ENCODE data around the gene DDX43. TPM values are rescaled to one million over a fixed set of nuclear protein-coding genes. Genes with fewer than 3 reads are reported as not detected.

DDX43 gene
- total RNA-seq, 1 experiment from 2014 or later = not detected

DNA sequence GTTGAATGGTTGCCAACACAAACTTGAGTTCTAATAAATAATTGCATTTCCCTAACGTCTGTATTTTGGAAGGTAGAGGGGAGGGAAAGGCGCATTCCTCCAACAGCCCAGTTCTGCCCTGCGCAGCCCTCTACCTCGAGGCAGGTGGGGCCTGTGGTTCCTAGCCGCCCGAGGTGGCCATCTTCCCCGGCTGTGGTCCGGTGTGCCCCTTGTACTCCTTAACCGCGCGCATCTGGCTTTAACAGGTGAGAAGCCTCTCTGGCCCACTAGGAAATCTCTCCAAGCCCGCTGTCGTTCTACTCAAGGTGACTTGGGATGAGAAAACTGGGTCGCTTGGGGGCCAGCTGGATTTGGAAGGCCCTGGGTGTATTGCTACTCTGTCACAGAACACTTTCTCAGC, 30.5 kb upstream of the DDX43 start (continued):
- TF ChIP-seq, protein P1, sequence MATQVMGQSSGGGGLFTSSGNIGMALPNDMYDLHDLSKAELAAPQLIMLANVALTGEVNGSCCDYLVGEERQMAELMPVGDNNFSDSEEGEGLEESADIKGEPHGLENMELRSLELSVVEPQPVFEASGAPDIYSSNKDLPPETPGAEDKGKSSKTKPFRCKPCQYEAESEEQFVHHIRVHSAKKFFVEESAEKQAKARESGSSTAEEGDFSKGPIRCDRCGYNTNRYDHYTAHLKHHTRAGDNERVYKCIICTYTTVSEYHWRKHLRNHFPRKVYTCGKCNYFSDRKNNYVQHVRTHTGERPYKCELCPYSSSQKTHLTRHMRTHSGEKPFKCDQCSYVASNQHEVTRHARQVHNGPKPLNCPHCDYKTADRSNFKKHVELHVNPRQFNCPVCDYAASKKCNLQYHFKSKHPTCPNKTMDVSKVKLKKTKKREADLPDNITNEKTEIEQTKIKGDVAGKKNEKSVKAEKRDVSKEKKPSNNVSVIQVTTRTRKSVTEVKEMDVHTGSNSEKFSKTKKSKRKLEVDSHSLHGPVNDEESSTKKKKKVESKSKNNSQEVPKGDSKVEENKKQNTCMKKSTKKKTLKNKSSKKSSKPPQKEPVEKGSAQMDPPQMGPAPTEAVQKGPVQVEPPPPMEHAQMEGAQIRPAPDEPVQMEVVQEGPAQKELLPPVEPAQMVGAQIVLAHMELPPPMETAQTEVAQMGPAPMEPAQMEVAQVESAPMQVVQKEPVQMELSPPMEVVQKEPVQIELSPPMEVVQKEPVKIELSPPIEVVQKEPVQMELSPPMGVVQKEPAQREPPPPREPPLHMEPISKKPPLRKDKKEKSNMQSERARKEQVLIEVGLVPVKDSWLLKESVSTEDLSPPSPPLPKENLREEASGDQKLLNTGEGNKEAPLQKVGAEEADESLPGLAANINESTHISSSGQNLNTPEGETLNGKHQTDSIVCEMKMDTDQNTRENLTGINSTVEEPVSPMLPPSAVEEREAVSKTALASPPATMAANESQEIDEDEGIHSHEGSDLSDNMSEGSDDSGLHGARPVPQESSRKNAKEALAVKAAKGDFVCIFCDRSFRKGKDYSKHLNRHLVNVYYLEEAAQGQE (IDR thresholded peaks at IDR 0.05; ENCODE audit: low read depth) = no peak
- no peak for TF ChIP-seq POLR2A (IDR thresholded peaks at IDR 0.05; ENCODE audit: borderline replicate concordance, extremely low read depth, insufficient read depth, insufficient read length)
- no peak for TF ChIP-seq EGR1 (IDR thresholded peaks at IDR 0.05; ENCODE audit: low read depth)
- TF ChIP-seq CBX3 (IDR thresholded peaks at IDR 0.05; ENCODE audit: low read depth) = no peak
- no peak for TF ChIP-seq EZH2 (IDR thresholded peaks at IDR 0.05)
- no peak for TF ChIP-seq SIN3A (IDR thresholded peaks at IDR 0.05; ENCODE audit: low read depth)

- POLR2A ChIA-PET = no interaction called here
- Histone ChIP-seq H3K9me2 (ENCODE audit: insufficient read depth) (no peaks in the 10 kb centered on the region), H3K79me2 (ENCODE audit: insufficient read depth, low read length) (no peaks in the 10 kb centered on the region), H3K4me1 (ENCODE audit: control insufficient read depth in 1 of 2, insufficient read depth in 2 of 2, low read length in 2 of 2) (no peaks in the 10 kb centered on the region), H3K27ac (ENCODE audit: low read depth, low read length) (no peak overlapping the region), H3K9ac (ENCODE audit: low read length) (no peak overlapping the region), H3K36me3 (ENCODE audit: control insufficient read depth in 1 of 2, insufficient read depth in 2 of 2, low read length in 2 of 2) (no peaks in the 10 kb centered on the region), H2AFZ (ENCODE audit: low read depth, low read length, poor library complexity, severe bottlenecking) (no peak overlapping the region), H3K4me3 (replicated peaks in 1 of 2; ENCODE audit: low read depth in 1 of 2, low read length in 2 of 2) (no peak overlapping the region), H3K9me3 (ENCODE audit: control insufficient read depth in 1 of 2, insufficient read depth in 1 of 2, low read depth in 1 of 2, low read length in 2 of 2) (no peaks in the 10 kb centered on the region), H3K27me3 (ENCODE audit: insufficient read depth, low read length) (no peaks in the 10 kb centered on the region), H4K20me1 (ENCODE audit: insufficient read depth) (no peaks in the 10 kb centered on the region), H3K4me2 (ENCODE audit: low read length) (no peak overlapping the region)
- intact Hi-C loops (cut with micrococcal nuclease) = no loop called here
- CTCF ChIA-PET = no interaction called here
- no peak for TF ChIP-seq POLR2A (IDR thresholded peaks at IDR 0.05; ENCODE audit: borderline replicate concordance, extremely low read depth, insufficient read depth, insufficient read length)
- RAD21 ChIA-PET (ENCODE audit: low non-redundant PET in 1 of 2, low total read pairs in 2 of 2, uncharacterized antibody in 2 of 2, unreplicated experiment in 2 of 2) = no interaction called here
- DNase-seq (ENCODE audit: low read depth, low spot score) = no peak
- no peak for ATAC-seq
- no TSS peak for BruUV-seq (replicated peaks)
Observed at GRCh38 chr6:73364549-73364948, 30.1 kb upstream of the DDX43 start.
